ENCODE results near the gene PLCB4. TPM values are rescaled to one million over a fixed set of nuclear protein-coding genes. Genes with fewer than 3 reads are reported as not detected.

Gene PLCB4
- total RNA-seq, 2 experiments from 2014 or later = not detected

DNA sequence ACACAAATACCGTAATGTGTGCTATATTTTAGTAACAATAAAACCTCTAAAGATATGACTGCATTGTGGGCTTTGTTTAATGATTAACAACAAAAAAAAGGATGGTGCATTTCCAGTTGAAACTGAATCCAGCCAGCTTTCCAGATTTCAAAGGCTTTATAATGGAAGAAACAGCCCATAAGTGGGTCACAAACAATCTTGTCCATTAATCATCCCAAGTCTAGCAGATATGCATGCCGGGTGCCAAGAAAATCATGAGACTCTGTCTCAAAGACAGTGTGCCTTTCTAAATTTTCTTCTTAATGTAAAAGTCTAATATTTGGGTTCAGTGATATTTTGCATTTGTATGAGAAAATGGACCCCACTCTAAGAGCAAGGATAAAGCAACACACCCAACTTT lies 424.9 kb downstream of the PLCB4 start:
- no peak overlapping the region for H3K27ac ChIP-seq (ENCODE audit: low read depth, low read length, poor library complexity, severe bottlenecking)
- ChIA-PET CTCF (ENCODE audit: unreplicated experiment) (no interaction called here), POLR2A (interaction anchor here (0.6 kb wide), 1 partner anchor 381 kb away, joined by 3 read pairs; no protein-coding TSS in a partner anchor)
- no peak overlapping the region for H2AFZ ChIP-seq (ENCODE audit: low read length)
- no peaks in the 10 kb centered on the region for H3K4me1 ChIP-seq (ENCODE audit: insufficient read depth, low read length, poor library complexity, severe bottlenecking)
- intact Hi-C loops (cut with micrococcal nuclease; ENCODE audit: unreplicated experiment) = no loop called here
- H3K36me3 ChIP-seq (ENCODE audit: insufficient read depth, low read length) = no peaks in the 10 kb centered on the region
- no peaks in the 10 kb centered on the region for H3K9me3 ChIP-seq (ENCODE audit: low read length)
- DNase-seq (ENCODE audit: low spot score) = no peak
- no peaks in the 10 kb centered on the region for H3K79me2 ChIP-seq (ENCODE audit: insufficient read depth, low read depth, low read length)
- BruUV-seq (replicated peaks) = no TSS peak
- TF ChIP-seq, protein P1, sequence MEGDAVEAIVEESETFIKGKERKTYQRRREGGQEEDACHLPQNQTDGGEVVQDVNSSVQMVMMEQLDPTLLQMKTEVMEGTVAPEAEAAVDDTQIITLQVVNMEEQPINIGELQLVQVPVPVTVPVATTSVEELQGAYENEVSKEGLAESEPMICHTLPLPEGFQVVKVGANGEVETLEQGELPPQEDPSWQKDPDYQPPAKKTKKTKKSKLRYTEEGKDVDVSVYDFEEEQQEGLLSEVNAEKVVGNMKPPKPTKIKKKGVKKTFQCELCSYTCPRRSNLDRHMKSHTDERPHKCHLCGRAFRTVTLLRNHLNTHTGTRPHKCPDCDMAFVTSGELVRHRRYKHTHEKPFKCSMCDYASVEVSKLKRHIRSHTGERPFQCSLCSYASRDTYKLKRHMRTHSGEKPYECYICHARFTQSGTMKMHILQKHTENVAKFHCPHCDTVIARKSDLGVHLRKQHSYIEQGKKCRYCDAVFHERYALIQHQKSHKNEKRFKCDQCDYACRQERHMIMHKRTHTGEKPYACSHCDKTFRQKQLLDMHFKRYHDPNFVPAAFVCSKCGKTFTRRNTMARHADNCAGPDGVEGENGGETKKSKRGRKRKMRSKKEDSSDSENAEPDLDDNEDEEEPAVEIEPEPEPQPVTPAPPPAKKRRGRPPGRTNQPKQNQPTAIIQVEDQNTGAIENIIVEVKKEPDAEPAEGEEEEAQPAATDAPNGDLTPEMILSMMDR (conservative IDR thresholded peaks at IDR 0.05; ENCODE audit: low read length) = no peak
- no peak for TF ChIP-seq EZH2phosphoT487 (IDR thresholded peaks at IDR 0.05; ENCODE audit: borderline replicate concordance, low read depth, low read length)
- H4K20me1 ChIP-seq (ENCODE audit: insufficient read depth, low read length) = no peaks in the 10 kb centered on the region
- no peaks in the 10 kb centered on the region for H3K9me2 ChIP-seq (ENCODE audit: insufficient read depth, low read length)
- H3K4me3 ChIP-seq (ENCODE audit: low read depth, low read length, poor library complexity, severe bottlenecking) = no peak overlapping the region
- no peak overlapping the region for H3K4me2 ChIP-seq (ENCODE audit: low read length)

DNA sequence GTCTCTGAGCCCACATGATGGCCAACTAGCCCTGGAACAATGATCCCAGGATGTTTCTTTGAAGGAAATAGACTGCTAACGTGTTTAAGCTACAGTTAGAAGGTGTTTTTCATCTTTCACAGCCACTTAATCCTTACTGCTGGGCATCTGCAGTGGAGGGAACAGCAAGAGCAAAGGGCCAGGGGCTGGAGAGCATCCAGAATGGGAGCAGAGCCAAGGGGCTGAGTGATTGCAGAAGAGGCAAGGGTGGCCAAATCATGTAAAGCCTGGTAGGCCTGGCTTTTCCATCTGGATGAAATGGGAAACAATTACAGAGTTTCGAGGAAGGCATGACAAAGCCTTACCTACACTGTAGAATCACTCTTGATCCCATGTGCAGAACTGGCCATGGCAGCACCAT lies 426.8 kb downstream of the PLCB4 start:
- ChIA-PET CTCF (ENCODE audit: unreplicated experiment) (no interaction called here), POLR2A (no interaction called here)
- DNase-seq (ENCODE audit: low spot score) = no peak
- H3K36me3 ChIP-seq (ENCODE audit: insufficient read depth, low read length) = no peaks in the 10 kb centered on the region
- no peak for TF ChIP-seq EZH2phosphoT487 (IDR thresholded peaks at IDR 0.05; ENCODE audit: borderline replicate concordance, low read depth, low read length)
- TF ChIP-seq, protein P1 (conservative IDR thresholded peaks at IDR 0.05; ENCODE audit: low read length) = no peak
- no peaks in the 10 kb centered on the region for H3K9me2 ChIP-seq (ENCODE audit: insufficient read depth, low read length)
- H4K20me1 ChIP-seq (ENCODE audit: insufficient read depth, low read length) = no peaks in the 10 kb centered on the region
- H3K27ac ChIP-seq (ENCODE audit: low read depth, low read length, poor library complexity, severe bottlenecking) = no peak overlapping the region
- no peaks in the 10 kb centered on the region for H3K9me3 ChIP-seq (ENCODE audit: low read length)
- no peak overlapping the region for H2AFZ ChIP-seq (ENCODE audit: low read length)
- no TSS peak for BruUV-seq (replicated peaks)
- H3K4me2 ChIP-seq (ENCODE audit: low read length) = no peak overlapping the region
- no peak overlapping the region for H3K4me3 ChIP-seq (ENCODE audit: low read depth, low read length, poor library complexity, severe bottlenecking)
- intact Hi-C loops (cut with micrococcal nuclease; ENCODE audit: unreplicated experiment) = no loop called here
- no peaks in the 10 kb centered on the region for H3K4me1 ChIP-seq (ENCODE audit: insufficient read depth, low read length, poor library complexity, severe bottlenecking)
- no peaks in the 10 kb centered on the region for H3K79me2 ChIP-seq (ENCODE audit: insufficient read depth, low read depth, low read length)

DNA sequence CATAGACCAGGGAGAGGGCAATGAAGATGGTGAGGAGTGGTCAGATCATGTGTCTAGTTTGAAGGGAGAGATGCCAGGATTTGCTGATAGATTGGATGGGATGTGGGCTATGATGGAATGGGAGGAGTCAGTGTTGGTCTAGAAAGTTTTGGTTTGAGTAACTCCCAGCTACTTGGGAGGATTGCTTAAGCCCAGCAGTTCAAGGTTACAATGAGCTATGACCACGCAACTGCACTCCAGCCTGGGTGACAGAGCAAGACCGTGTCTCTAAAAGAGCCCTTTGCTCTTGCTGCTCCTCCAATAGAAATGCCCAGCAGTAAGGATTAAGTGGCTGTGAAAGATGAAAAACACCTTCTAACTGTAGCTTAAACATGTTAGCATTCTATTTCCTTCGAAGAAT lies 427.3 kb downstream of the PLCB4 start:
- Histone ChIP-seq H3K4me1 (ENCODE audit: insufficient read depth, low read length, poor library complexity, severe bottlenecking) (no peaks in the 10 kb centered on the region), H3K27ac (ENCODE audit: low read depth, low read length, poor library complexity, severe bottlenecking) (no peak overlapping the region), H4K20me1 (ENCODE audit: insufficient read depth, low read length) (no peaks in the 10 kb centered on the region), H3K9me2 (ENCODE audit: insufficient read depth, low read length) (no peaks in the 10 kb centered on the region), H3K4me3 (ENCODE audit: low read depth, low read length, poor library complexity, severe bottlenecking) (no peak overlapping the region), H3K9me3 (ENCODE audit: low read length) (no peaks in the 10 kb centered on the region), H2AFZ (ENCODE audit: low read length) (no peak overlapping the region), H3K4me2 (ENCODE audit: low read length) (no peak overlapping the region), H3K36me3 (ENCODE audit: insufficient read depth, low read length) (no peaks in the 10 kb centered on the region), H3K79me2 (ENCODE audit: insufficient read depth, low read depth, low read length) (no peaks in the 10 kb centered on the region)
- TF ChIP-seq, protein P1 (conservative IDR thresholded peaks at IDR 0.05; ENCODE audit: low read length) = no peak
- TF ChIP-seq EZH2phosphoT487 (IDR thresholded peaks at IDR 0.05; ENCODE audit: borderline replicate concordance, low read depth, low read length) = no peak
- POLR2A ChIA-PET = no interaction called here
- intact Hi-C loops (cut with micrococcal nuclease; ENCODE audit: unreplicated experiment) = no loop called here
- BruUV-seq (replicated peaks) = no TSS peak
- CTCF ChIA-PET (ENCODE audit: unreplicated experiment) = no interaction called here
- no peak for DNase-seq (ENCODE audit: low spot score)

All from OCI-LY7 (cell line).